Measurements from ENCODE around the gene TRHDE.

Gene TRHDE

DNA sequence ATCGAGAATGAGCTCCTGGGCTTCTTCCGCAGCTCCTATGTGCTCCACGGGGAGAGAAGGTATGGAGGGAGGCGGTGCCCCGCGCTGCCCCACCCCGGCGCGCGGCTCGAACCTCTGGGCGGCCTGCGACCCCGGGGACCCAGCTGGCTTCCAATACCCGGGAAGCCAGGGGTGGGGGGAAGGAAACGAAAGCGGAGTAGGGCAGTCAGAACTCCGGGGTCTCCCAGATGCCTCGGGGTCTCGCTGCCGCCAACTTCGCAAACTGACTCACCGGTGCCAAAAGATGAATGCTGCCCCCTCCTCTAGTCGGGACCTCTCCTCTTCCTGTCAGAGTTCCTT, 1.3 kb downstream of the TRHDE start:
- no peak for DNase-seq (ENCODE audit: low read depth in 2 of 2)

DNA sequence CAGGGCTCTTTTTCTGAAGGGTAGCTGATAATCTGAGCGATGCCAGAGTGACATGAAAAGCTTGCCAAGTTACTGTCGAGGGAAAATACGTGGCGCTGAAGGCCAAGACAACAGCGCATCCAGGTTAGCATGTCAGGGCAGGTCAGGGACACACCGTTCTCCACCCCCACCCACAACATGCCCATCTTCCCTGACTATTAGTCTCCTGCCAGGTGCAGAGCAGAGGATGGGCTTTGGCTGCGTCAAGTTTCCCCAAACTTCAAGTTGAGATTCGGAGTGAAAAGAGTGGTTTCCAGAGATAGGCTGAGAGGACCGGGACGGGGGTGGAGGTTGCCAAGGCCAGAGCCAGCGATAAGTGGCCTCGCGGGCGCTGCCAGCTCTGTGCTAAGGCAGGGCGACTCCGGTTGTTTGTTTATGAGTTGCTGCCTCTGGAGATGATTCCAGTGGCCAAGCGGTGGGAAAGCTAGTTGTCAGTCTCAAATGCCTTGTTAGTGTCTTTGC, 1.7 kb downstream of the TRHDE start:
- DNase-seq (ENCODE audit: low read depth in 2 of 2): no peak

DNA sequence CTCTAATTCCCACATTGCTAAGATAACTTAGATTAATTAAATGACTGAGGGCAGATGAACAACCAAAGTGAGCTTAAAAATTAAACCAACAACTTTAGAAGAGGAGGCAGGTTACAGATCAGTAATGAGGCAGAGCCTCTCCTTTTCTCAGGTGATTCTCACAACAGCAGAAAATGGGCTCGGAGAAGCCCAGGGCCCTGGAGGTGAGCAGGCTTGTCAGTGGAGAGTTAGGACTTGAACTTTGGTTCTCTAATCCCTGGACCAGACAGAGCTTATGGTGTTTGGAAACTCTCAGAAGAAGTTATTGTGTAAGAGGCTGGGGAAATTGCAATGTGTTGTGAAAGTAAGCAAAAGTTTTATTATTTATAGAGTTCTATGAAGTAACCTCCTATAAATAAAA, 2.8 kb downstream of the TRHDE start:
- no peak for DNase-seq (ENCODE audit: low read depth in 2 of 2)

DNA sequence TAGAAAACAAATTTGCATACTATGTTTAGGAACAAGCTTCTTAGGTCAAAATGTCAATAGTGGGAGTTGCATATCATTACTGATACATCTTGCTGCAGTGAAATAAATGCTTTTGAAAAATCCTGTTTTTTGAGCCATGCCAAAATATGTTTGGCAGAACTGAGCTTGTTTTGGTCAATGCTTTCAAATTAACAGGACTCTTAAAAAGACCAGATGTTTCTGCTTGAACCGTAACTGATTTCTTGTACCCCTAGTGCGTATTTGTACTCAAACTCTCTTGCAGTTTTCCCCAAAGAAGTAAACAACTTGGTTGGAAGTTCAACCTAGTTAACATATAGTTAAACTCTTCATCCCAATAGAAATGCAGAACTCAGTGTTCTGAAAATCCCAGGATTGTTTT, 3.4 kb downstream of the TRHDE start:
- no peak for DNase-seq (ENCODE audit: low read depth in 2 of 2)

DNA sequence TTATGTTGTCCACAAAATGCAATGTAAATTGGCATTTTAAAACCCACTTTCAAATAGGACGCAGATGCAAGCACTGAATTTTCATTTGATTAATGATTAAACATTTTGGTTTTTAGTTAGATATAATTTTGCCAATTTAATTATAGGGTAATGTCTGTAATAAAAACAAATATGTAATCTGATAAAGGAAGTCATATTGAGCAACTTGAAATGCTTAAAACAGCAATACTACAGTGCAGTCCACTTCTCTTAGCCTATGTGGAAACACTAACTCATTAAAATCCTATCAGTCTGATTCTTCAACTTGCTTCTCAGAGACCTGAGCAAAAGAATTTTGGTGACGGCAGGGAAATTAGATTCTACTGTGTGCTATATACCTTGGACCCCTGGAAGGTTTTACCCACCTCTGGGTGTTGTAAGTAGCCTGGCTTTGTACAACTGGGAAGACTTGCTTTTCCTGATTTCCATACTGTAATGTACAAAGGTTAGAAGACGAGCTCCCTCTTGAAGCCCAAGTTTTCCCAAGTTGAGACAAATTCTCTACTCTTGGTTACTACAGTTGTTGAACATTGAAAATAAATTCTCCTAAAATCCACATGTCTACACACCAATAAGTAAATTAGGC, 4.1 kb downstream of the TRHDE start:
- no peak for DNase-seq (ENCODE audit: low read depth in 2 of 2)

DNA sequence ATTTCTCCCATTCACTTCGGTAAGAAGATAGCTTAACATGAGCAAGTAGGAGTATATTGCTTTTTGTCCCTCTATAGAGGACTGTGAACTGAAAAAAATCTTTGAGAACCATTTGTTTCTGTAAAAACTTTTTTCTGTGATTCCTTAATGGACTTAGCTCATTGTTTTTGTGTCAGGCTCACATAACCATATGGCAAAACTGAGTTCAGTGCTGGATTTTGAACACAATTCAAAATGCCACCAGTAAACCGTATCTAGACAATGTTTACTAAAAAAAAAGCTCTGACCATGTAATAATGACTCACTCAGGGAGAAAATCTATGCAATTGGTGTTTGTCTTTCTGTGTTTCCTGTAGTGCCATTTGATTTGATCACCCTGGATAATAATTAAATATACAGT, 5.2 kb downstream of the TRHDE start:
- DNase-seq (ENCODE audit: low read depth in 2 of 2): no peak

DNA sequence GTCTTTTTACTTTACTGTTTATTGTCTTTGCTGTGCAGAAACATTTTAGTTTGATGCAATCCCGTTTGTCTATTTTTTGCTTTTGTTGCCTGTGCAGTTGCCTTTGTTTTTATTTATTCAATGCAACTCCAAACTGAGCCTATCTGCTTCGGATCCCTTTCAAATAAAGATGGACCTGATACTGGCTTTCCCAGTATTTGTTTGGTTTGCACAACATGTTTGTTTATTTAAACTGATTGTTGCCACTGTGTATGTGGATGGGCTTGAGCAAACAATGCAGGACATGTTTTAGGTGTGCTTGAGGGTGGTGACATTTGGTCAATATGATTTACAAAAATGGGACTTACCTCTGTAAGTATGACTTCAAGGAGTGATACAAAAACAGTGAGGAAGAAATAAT, 6.7 kb downstream of the TRHDE start:
- no peak for DNase-seq (ENCODE audit: low read depth in 2 of 2)

DNA sequence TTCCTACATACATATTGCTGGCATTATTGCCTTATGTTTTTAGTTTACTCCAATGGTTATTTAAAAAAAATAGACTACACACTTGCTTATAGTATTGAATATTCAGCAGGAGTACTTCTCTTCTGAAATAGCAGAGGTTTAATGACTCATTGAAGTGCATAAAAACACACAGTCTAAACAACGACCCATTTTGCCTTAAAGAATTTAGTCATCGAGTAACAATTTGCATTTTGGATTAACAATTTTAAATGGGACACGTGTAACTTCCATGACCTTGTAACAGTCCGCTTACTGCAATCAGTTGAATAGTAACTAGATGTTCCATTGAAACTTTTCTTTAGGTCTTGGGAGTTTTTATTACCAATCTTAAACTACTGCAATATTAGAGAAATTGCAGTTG, 9.0 kb downstream of the TRHDE start:
- no peak for DNase-seq (ENCODE audit: low read depth in 2 of 2)

DNA sequence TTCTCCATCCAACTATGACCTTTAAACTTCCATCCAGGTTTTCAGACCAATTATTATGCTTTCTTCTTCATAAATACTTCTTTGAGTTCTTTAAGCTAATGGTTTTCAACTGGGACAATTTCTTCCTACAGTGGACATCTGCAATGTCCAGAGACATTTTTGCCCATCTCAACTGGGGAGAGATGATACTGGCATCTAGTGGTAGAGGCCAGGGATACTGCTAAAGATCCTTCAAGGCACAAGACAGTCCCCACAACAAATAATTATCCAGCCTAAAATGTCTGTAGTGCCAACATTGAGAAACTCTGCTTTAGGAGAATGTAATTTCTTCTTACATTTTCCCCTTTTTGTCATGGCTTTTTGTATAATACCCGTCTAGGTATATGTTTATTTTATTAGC, 10.6 kb downstream of the TRHDE start:
- DNase-seq (ENCODE audit: low read depth in 2 of 2): no peak

DNA sequence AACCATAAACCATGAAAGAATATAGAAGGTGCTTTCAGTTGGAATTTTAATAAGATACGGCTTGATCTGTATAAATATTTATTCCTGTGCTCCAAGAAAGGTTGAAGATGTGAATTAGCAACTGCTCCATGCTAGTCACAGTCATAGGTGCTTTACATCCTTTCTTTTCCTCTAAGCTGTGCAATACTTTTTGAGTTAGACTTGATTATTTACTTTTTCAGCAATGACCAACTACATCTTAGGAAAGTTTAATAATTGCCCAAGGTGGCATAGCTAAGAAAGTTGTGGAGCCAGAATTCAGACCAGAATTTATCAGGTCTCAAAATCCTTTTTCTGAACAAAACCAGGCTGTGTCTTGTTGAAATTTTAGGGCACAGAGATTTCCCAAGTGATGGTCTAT, 13.7 kb downstream of the TRHDE start:
- DNase-seq (ENCODE audit: low read depth in 2 of 2): no peak

DNA sequence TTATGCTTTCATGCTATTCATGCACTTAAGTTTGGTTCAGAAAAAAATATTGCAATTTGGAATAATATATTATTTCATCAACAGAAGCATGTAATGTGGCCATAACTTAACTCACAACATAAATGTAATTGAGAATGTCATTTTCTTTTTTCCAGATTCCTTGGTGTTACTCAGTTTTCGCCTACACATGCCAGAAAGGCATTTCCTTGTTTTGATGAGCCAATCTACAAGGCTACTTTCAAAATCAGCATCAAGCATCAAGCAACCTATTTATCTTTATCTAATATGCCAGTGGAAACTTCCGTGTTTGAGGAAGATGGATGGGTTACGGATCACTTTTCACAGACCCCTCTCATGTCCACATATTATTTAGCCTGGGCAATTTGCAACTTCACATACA, 14.4 kb downstream of the TRHDE start:
- no peak for DNase-seq (ENCODE audit: low read depth in 2 of 2)

DNA sequence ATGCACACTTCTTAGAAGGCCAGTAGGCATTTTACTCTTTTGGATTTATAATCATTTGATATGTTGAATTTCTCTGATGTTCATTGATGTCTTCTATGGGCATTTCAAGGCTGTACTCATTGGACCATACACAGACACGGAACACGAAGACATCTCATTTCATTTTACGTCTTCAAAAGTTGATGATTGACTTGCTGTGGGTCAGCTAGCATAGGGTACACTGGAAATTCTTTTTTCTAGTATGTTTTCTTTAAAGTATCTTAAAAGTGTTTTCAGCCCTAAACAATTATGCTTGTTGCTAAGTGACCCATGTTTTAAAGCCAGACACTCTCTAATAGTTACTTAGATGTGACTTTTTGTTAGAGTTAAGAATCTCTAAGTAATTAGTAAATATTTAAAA, 16.3 kb downstream of the TRHDE start:
- no peak for DNase-seq (ENCODE audit: low read depth in 2 of 2)

DNA sequence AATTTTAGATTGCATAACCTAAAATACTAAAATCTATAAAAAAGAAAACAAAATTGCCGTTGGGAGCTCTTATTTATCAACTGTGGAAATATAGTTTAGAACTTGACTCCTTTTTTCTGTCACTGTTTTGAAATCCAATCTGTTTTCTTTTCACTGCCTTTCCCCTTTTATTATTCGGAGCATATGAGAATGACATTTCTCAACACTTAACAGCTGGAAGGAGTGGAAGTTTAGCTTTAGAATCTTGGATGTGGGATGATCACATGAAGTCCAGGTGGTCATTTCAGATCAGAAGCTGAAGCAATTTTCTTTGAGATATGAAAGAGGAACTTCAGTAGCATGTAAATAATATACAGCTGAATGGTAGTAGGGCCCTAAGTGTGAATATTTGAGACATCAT, 16.7 kb downstream of the TRHDE start:
- DNase-seq (ENCODE audit: low read depth in 2 of 2): no peak

DNA sequence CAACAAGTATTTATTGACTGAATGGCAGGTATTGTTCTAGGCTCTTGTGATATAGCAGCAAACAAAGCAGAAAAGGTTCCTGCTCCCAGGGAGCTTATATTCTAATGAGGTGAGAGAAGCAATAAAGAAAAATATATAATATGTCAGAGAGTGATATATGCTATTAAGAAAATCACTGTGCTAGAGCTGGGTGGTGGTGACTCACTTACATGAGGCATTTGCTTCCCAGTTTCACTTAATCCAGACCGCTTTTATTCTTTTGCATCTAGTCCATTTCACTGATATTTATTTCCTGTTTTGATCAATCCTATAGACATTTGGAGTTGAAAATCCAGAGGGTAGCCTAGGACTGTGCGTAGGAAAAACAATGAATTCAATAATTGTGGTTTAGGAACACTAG, 17.5 kb downstream of the TRHDE start:
- DNase-seq (ENCODE audit: low read depth in 2 of 2): no peak

DNA sequence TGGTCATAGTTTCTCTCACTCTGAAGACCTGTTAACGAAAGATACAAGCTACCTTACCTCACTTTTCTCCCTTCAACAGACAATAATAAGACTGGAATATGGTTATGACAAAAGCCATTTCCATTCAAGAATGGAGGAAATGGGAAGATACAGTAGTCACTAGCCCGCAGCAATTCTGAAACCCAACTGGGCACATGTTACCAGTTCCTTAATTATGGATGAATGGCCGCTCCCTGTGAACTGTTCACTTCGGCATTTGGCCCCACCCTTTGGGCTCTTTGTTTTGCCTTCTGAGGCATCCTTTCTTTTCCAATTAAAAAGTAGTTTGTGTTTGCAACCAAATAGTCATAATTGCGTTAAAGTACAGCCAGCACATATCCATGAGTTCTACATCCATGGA, 19.0 kb downstream of the TRHDE start:
- no peak for DNase-seq (ENCODE audit: low read depth in 2 of 2)

DNA sequence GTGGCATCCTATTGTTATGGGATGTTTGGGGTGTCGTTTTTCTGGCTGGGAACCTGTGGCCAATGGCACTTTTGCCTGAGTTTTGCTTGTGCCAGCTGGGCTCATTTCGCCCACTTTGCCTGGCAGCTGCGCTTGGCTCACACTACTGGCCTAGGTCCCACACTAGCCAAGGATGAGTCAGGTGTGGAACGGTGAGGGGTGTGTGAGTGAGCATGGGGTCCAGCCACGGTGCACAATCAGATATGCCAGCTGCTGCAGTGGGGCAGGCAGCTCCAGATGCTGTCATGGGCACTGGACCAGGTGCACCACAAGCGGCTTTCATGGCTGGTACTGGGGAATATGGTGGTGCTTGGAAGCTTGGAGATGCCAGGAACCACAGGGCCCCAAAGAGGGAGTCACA, 21.5 kb downstream of the TRHDE start:
- DNase-seq (ENCODE audit: low read depth in 2 of 2): no peak

DNA sequence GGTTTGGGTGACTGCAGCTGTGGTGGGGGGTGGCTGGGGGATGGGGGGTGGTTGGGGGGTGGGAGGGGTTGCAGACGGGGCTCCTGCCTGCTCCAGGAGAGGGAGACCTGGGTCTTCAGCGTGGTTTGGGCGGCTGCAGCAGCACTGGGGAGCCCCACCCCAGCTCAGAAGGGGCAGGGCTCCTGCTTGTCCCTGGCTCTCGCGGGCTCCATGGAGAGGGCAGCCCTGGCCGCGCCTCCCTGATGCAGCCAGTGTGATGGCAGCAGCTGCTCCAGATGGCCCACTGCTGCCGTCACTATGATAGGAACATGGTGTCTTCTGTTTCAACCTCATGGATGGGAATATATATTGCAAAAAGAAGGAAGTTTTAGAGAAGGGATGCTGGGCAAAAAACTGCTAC, 22.9 kb downstream of the TRHDE start:
- DNase-seq (ENCODE audit: low read depth in 2 of 2): no peak

DNA sequence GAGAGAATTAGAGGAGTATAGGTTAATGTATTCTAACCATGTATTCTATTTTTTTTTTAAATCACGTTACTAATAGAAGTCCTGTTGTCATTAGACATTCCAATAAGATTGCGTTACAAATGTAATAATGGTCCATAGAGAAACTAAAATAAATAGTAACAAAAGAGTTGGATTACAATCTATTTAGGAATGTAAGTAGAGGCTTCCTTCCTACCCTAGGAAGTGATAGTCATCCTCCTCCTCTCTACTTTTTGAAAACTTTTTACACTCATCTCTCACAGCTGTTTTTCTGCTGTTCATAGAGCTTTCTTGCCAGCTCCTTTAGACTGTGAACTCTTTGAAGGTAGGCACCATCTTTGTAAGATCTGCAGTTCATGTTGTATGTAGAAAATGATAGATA, 23.6 kb downstream of the TRHDE start:
- no peak for DNase-seq (ENCODE audit: low read depth in 2 of 2)

DNA sequence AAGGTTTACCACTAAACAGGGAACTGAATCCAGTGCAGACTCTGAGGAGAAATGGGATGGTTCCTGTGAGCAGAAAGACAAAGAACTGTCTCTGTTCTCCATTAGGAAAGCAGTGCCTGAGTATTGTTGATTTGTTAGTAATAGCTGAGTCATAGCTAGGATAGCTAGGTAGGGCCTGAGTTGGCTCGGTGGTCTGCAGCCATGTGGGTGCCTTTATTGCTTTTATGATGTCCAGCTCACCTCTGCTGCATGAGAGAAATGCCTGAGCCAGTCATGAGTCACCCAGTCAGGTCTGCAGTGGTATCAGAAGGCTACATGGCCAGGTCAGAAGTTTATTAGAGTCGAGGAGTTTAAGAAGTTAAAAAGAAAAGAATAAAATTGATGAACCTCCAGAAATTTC, 24.2 kb downstream of the TRHDE start:
- DNase-seq (ENCODE audit: low read depth in 2 of 2): no peak

DNA sequence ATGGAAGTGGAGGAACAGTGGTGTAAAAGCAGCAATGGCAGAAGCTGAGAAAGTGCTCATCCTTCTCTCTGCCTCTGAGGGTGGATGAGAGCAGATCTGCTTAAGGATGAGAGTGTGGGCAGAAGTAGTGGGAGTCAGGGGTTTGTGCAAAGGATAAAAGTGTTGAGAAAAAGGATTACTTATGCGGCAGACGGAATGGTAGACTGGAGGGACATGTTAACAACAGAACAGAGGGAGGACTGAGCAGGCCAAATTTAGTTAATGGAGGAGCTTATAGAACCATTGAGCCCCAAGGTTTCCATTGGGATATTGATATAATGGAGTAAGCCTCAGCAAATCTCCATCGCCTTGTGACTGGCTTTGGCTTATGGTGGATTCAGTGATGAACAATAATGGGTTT, 25.5 kb downstream of the TRHDE start:
- no peak for DNase-seq (ENCODE audit: low read depth in 2 of 2)

DNA sequence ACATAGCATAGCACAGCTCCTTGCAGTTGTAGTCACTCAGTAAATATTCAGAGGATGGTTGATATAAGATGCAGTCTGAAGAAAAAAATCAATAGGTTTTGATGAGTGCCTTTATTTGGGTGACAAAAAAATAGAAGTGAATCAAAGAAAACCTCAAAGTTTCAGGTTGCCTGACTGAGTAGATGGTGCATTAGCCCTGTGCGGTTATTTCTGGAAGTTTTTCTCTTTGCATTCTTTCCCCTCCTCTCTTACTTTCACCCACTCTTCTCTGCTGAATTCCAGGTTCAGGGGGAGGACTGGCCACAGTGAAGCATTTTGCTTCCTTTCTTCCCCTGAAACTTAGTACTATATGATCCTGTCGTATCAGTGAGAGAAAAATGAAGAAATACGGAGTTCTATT, 28.6 kb downstream of the TRHDE start:
- no peak for DNase-seq (ENCODE audit: low read depth in 2 of 2)

DNA sequence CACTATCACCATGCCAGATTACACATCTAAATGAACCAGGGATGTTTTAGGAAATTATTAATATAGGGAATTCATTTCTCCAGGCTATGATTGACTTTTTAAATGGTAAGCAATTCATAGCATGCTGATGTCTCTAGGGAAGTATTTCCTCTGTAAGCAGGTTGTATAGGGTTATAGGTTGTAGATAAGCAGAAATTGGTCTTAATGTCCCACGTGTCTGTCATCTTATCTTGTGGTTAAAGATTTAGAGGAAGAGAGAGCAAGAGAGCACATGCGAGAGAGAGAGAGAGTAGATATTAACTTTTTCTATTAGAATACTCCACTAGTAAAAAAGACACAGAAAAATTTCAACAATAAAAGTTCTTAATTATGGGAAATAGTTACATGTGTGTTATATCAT, 32.6 kb downstream of the TRHDE start:
- DNase-seq (ENCODE audit: low read depth in 2 of 2): no peak

DNA sequence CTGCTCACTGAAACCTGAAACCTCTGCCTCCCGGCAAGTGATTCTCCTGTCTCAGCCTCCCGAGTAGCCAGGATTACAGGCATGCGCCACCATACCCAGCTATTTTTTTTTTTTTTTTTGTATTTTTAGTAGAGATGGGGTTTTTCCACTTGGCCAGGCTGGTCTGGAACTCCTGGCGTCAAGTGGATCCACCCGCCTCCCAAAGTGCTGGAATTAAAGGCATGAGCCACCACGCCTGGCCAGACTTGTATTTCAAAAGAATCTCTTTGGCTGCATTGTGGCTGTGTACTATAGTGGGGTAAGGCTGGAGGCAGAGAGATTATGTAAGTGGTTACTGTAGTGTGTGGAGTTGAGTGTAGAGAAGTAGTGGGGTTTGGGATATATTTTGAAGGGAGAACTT, 35.1 kb downstream of the TRHDE start:
- DNase-seq (ENCODE audit: low read depth in 2 of 2): no peak

DNA sequence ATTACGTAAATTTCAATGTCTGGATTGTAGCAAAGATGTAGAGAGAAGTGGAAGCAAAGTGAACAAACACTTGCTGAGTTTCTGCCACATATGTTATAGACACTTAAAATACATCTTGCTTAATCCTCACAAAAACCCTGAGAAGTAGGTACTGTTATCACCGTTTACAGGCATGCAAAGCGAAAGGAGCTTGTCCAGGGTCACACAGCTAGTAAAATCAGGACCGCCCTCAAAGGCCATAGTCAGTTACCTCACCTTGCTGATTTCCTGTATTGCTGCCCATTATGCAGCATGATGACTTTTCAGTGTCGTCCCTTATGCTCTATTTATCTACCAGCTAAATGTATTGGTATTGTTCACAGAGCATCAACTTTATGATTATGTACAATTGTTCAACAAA, 39.8 kb downstream of the TRHDE start:
- DNase-seq (ENCODE audit: low read depth in 2 of 2): no peak

DNA sequence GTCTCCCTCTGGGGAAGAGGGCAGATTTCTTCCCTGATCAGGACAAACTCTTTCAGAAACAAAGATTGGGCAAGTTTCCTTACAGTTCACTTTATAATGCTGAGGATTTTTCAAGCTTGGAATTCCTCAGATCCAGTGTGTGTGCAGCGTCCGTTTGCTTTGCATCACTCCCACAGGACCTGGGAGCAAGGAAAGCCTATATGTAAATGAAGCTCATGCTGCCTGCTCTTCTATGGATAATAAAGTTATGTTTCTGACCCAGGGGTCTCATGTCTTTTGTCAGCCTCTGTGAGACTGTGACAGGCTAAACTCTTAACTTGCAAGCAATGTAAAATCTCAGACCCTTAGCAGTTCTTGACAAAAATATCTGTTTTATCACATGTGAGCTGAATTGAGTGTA, 41.6 kb downstream of the TRHDE start:
- no peak for DNase-seq (ENCODE audit: low read depth in 2 of 2)
